ENCODE measurements around the gene DESI2. TPM values are rescaled to one million over a fixed set of nuclear protein-coding genes. Genes with fewer than 3 reads are reported as not detected.

Gene DESI2
- total RNA-seq: 10 to 100 TPM in 1 of 6 donors, 1 to 10 TPM in 5; 4.9 to 13.2 (median 8.1) TPM
- 1 to 10 TPM; 5.1 to 5.3 TPM for polyA plus RNA-seq

DNA sequence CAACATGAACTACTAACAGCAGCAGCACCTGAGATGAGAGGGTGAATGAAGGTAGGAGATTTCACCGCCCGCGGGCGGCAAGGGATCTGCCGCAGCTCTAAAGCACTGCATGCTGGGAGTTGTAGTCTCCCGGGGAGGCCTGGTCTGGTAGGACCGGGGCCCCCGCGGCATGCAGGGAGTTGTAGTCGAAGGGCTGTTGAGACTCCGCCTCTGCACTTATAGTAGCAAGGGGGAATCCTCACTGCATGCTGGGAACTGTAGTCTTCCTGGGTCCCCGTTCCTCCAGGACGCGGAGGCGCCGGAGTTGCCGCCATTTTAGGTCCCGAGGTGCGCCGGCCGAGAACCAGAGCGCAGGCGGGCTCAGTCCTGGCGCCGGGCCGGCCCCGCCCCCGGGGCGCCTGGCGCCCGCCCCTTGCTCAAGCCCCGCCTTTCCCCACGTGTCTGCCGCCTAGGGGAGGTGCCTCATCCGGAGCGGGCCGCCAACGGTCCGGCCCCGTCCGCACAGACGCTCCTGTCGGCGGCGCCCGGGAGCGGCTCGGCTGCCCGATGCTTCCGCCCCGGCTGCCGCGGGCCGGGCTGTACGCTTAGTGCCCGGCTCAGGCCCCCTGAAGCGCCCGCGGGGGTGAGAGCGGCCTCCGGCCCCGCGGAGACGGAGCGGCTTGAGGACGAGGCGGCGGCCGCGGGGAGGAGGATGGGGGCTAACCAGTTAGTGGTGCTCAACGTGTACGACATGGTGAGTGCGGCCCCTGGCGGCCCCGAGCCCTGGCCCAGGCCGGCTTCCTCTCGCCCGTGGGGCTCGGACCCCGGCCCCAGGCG, at the start of gene DESI2:
TSS of gene DESI2 (plus strand) at position 504 of the 816 bp plus-strand sequence. CDS start at position 692, 188 bp downstream.
- H3K4me3 ChIP-seq: peak within 1 kb of the TSS; percentile 75 to 95 (median 87)
- H3K9me3 ChIP-seq: no peaks in the 10 kb centered on the region
- intact Hi-C loops (cut with DNase I): no loop called here
- no peaks in the 10 kb centered on the region for H3K27me3 ChIP-seq
- TF ChIP-seq, protein P1, sequence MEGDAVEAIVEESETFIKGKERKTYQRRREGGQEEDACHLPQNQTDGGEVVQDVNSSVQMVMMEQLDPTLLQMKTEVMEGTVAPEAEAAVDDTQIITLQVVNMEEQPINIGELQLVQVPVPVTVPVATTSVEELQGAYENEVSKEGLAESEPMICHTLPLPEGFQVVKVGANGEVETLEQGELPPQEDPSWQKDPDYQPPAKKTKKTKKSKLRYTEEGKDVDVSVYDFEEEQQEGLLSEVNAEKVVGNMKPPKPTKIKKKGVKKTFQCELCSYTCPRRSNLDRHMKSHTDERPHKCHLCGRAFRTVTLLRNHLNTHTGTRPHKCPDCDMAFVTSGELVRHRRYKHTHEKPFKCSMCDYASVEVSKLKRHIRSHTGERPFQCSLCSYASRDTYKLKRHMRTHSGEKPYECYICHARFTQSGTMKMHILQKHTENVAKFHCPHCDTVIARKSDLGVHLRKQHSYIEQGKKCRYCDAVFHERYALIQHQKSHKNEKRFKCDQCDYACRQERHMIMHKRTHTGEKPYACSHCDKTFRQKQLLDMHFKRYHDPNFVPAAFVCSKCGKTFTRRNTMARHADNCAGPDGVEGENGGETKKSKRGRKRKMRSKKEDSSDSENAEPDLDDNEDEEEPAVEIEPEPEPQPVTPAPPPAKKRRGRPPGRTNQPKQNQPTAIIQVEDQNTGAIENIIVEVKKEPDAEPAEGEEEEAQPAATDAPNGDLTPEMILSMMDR (IDR thresholded peaks at IDR 0.05): peak; percentile 12 to 33 (median 18)
- WGBS, 2 donors: 0% methylated on average over 69 to 81 of the region's 81 CpGs
- peak within 1 kb of the TSS; percentile 73 to 95 (median 88) for H3K27ac ChIP-seq
- ATAC-seq (peak; percentile 94 to 97 (median 94)), DNase-seq (peak; percentile 96 to 100 (median 98)), FAIRE-seq (peak; percentile 49)
- peaks cover 0 to 22% (median 10%) of the 10 kb centered on the region in 3 donors for H3K4me1 ChIP-seq
- H3K36me3 ChIP-seq: no peaks in the 10 kb centered on the region

GRCh38 chr1:244603498-244603897, 49.4 kb upstream of the DESI2 start:
- peak in 3 of 4 donors; percentile 58 to 74 (median 62) for ATAC-seq

GRCh38 chr1:244605835-244606370, 47.0 kb upstream of the DESI2 start:
- DNase-seq (no peak), ATAC-seq (no peak), FAIRE-seq (no peak)
- Histone ChIP-seq H3K4me1 (no peaks in the 10 kb centered on the region), H3K36me3 (no peaks in the 10 kb centered on the region), H3K4me3 (no peak overlapping the region), H3K27me3 (no peaks in the 10 kb centered on the region), H3K27ac (no peak overlapping the region), H3K9me3 (no peaks in the 10 kb centered on the region)
- WGBS, 2 donors: 78 to 86% methylated on average over 6 of the region's 6 CpGs
- TF ChIP-seq, protein P1 (IDR thresholded peaks at IDR 0.05): no peak
- intact Hi-C loops (cut with DNase I): loop anchor here in 2 of 3 donors (10.0 kb wide), 2 partner anchors 179 to 429 kb away; no protein-coding TSS in a partner anchor

More at GRCh38 chr1:244603498-244603897, 49.4 kb upstream of the DESI2 start:
- DNase-seq (no peak), FAIRE-seq (peak; percentile 95)
- intact Hi-C loops (cut with DNase I): loop anchor here (2.0 to 10.0 kb wide), 4 partner anchors 181 to 431 kb away; no protein-coding TSS in a partner anchor
- Histone ChIP-seq H3K4me1 (no peaks in the 10 kb centered on the region), H3K27me3 (no peaks in the 10 kb centered on the region), H3K36me3 (no peaks in the 10 kb centered on the region), H3K27ac (no peak overlapping the region), H3K9me3 (no peaks in the 10 kb centered on the region), H3K4me3 (no peak overlapping the region)
- TF ChIP-seq, protein P1 (IDR thresholded peaks at IDR 0.05): peak; percentile 73 to 88 (median 80)

- DNase-seq (peak in 3 of 6 donors; percentile 30 to 65 (median 40)), FAIRE-seq (no peak)
- TF ChIP-seq, protein P1 (IDR thresholded peaks at IDR 0.05): no peak
Observed at GRCh38 chr1:244614113-244614836, 38.7 kb upstream of the DESI2 start.

More at GRCh38 chr1:244614113-244614836, 38.7 kb upstream of the DESI2 start:
- Histone ChIP-seq H3K36me3 (no peaks in the 10 kb centered on the region), H3K4me3 (no peak overlapping the region), H3K27ac (peak overlapping the region in 3 of 4 donors; percentile 20 to 57 (median 38)), H3K4me1 (peaks cover 0 to 4% (median 0%) of the 10 kb centered on the region in 3 donors), H3K27me3 (no peaks in the 10 kb centered on the region), H3K9me3 (no peaks in the 10 kb centered on the region)
- peak in 3 of 4 donors; percentile 82 to 94 (median 91) for ATAC-seq
- intact Hi-C loops (cut with DNase I): no loop called here
- 41 to 46% methylated on average over 9 of the region's 9 CpGs for WGBS, 2 donors

Data from pancreas (tissue), 10 donors.